HG03521 (cell line): ENCODE measurements around the gene OR2V2.
"Not testable (repeated sequence)": the region's sequence is repeated elsewhere in the genome, so short reads cannot be mapped to it uniquely, and the experiment has no call there.

Experiments used
- ATAC-seq: cut with Tn5 transposase; IDR thresholded peaks from one replicate; pipeline ENCODE4 v1.9.1; 2021; ENCODE audit warnings: mild to moderate bottlenecking, moderate library complexity; ENCODE audit not compliant: unreplicated experiment

The OR2V2 gene

GRCh38 chr5:181146927-181147636, at the start of gene OR2V2:
OR2V2 (plus strand) TSS chr5:181147586; CDS start chr5:181154943, 7,357 bp downstream.
- not testable (repeated sequence) for ATAC-seq

GRCh38 chr5:181097759-181098491, 49.5 kb upstream of the OR2V2 start:
- ATAC-seq, result not testable (repeated sequence)

- ATAC-seq, result no peak
Measured at GRCh38 chr5:181098762-181099601, 48.4 kb upstream of the OR2V2 start.

GRCh38 chr5:181099602-181100086, 47.7 kb upstream of the OR2V2 start:
- no peak for ATAC-seq

- no peak for ATAC-seq
Measured at GRCh38 chr5:181100121-181100875, 47.1 kb upstream of the OR2V2 start.

GRCh38 chr5:181101030-181101641, 46.2 kb upstream of the OR2V2 start:
- not testable (repeated sequence) for ATAC-seq

- ATAC-seq, result not testable (repeated sequence)
Measured at GRCh38 chr5:181101930-181102674, 45.3 kb upstream of the OR2V2 start.

- not testable (repeated sequence) for ATAC-seq
Measured at GRCh38 chr5:181104259-181104568, 43.2 kb upstream of the OR2V2 start.

- not testable (repeated sequence) for ATAC-seq
Measured at GRCh38 chr5:181104606-181105390, 42.6 kb upstream of the OR2V2 start.

- no peak for ATAC-seq
Measured at GRCh38 chr5:181105391-181106025, 41.9 kb upstream of the OR2V2 start.

GRCh38 chr5:181107699-181108098, 39.7 kb upstream of the OR2V2 start:
- no peak for ATAC-seq

- ATAC-seq, result no peak
Measured at GRCh38 chr5:181108578-181109165, 38.7 kb upstream of the OR2V2 start.

- ATAC-seq, result no peak
Measured at GRCh38 chr5:181109489-181110013, 37.8 kb upstream of the OR2V2 start.

GRCh38 chr5:181111010-181111409, 36.4 kb upstream of the OR2V2 start:
- ATAC-seq, result no peak

- no peak for ATAC-seq
Measured at GRCh38 chr5:181112476-181112875, 34.9 kb upstream of the OR2V2 start.

GRCh38 chr5:181113572-181113971, 33.8 kb upstream of the OR2V2 start:
- ATAC-seq, result not testable (repeated sequence)

GRCh38 chr5:181114284-181114843, 33.0 kb upstream of the OR2V2 start:
- ATAC-seq, result no peak
